Measurements from ENCODE around the gene DHX36. TPM values are rescaled to one million over a fixed set of nuclear protein-coding genes. Genes with fewer than 3 reads are reported as not detected.

The DHX36 gene
- total RNA-seq, 1 donor from 2014 or later: 58.4 TPM

- Histone ChIP-seq H3K27ac (no peak overlapping the region), H3K4me3 (no peak overlapping the region), H3K4me1 (no peaks in the 10 kb centered on the region), H3K27me3 (no peaks in the 10 kb centered on the region), H3K36me3 (peaks cover 37% of the 10 kb centered on the region), H3K9me3 (no peaks in the 10 kb centered on the region)
- peak; percentile 88 for TF ChIP-seq CTCF (IDR thresholded peaks at IDR 0.05)
- DNase-seq (peak; percentile 93), ATAC-seq (peak; percentile 98)
- intact Hi-C loops (cut with DNase I): no loop called here
Measured at GRCh38 chr3:154252759-154253638, 71.3 kb downstream of the DHX36 start.

- DNase-seq (no peak), ATAC-seq (no peak)
- Histone ChIP-seq H3K27me3 (no peaks in the 10 kb centered on the region), H3K9me3 (no peaks in the 10 kb centered on the region), H3K36me3 (peaks cover 24% of the 10 kb centered on the region), H3K4me3 (no peak overlapping the region), H3K27ac (no peak overlapping the region), H3K4me1 (no peaks in the 10 kb centered on the region)
- intact Hi-C loops (cut with DNase I): no loop called here
- no peak for TF ChIP-seq CTCF (IDR thresholded peaks at IDR 0.05)
Measured at GRCh38 chr3:154251610-154252009, 72.7 kb downstream of the DHX36 start.

GRCh38 chr3:154250291-154250690 lies 74.0 kb downstream of the DHX36 start:
- intact Hi-C loops (cut with DNase I): no loop called here
- TF ChIP-seq CTCF (IDR thresholded peaks at IDR 0.05): no peak
- no peak overlapping the region for H3K27ac ChIP-seq
- ATAC-seq: no peak
- no peaks in the 10 kb centered on the region for H3K27me3 ChIP-seq
- DNase-seq: no peak
- H3K9me3 ChIP-seq: no peaks in the 10 kb centered on the region
- H3K4me1 ChIP-seq: no peaks in the 10 kb centered on the region
- peaks cover 12% of the 10 kb centered on the region for H3K36me3 ChIP-seq
- no peak overlapping the region for H3K4me3 ChIP-seq

GRCh38 chr3:154247806-154248415 lies 76.4 kb downstream of the DHX36 start:
- no peak overlapping the region for H3K4me3 ChIP-seq
- H3K36me3 ChIP-seq: no peaks in the 10 kb centered on the region
- DNase-seq: no peak
- intact Hi-C loops (cut with DNase I): loop anchor here (10.0 kb wide), 1 partner anchor 153 kb away; no protein-coding TSS in a partner anchor
- H3K4me1 ChIP-seq: no peaks in the 10 kb centered on the region
- ATAC-seq: no peak
- no peaks in the 10 kb centered on the region for H3K9me3 ChIP-seq
- TF ChIP-seq CTCF (IDR thresholded peaks at IDR 0.05): no peak
- no peak overlapping the region for H3K27ac ChIP-seq
- no peaks in the 10 kb centered on the region for H3K27me3 ChIP-seq

- no peak for TF ChIP-seq CTCF (IDR thresholded peaks at IDR 0.05)
- no peak overlapping the region for H3K4me3 ChIP-seq
- H3K9me3 ChIP-seq: no peaks in the 10 kb centered on the region
- no peaks in the 10 kb centered on the region for H3K27me3 ChIP-seq
- no peak overlapping the region for H3K27ac ChIP-seq
- ATAC-seq (no peak), DNase-seq (no peak)
- H3K36me3 ChIP-seq: no peaks in the 10 kb centered on the region
- no peaks in the 10 kb centered on the region for H3K4me1 ChIP-seq
- intact Hi-C loops (cut with DNase I): loop anchor here (10.0 kb wide), 1 partner anchor 150 kb away; no protein-coding TSS in a partner anchor
Measured at GRCh38 chr3:154244644-154245043, 79.6 kb downstream of the DHX36 start.

Data from upper lobe of right lung (tissue), 1 donor.